ENCODE measurements around the gene GALNT3.

The GALNT3 gene

GRCh38 chr2:165796129-165796528 is 2.1 kb upstream of the GALNT3 start:
- no peak for DNase-seq (ENCODE audit: low read depth in 2 of 2)

GRCh38 chr2:165795011-165795410 is 964 bp upstream of the GALNT3 start:
- no peak for DNase-seq (ENCODE audit: low read depth in 2 of 2)

- peak in 1 of 2 experiments; percentile 41 for DNase-seq (ENCODE audit: low read depth in 2 of 2)
Measured at GRCh38 chr2:165794536-165794928, 485 bp upstream of the GALNT3 start.

GRCh38 chr2:165793161-165793778 is 777 bp downstream of the GALNT3 start:
- DNase-seq (ENCODE audit: low read depth in 2 of 2) = no peak

GRCh38 chr2:165792104-165792454 is 2.0 kb downstream of the GALNT3 start:
- DNase-seq (ENCODE audit: low read depth in 2 of 2) = no peak

GRCh38 chr2:165791421-165792103 is 2.5 kb downstream of the GALNT3 start:
- DNase-seq (ENCODE audit: low read depth in 2 of 2) = no peak

GRCh38 chr2:165790466-165790865 is 3.6 kb downstream of the GALNT3 start:
- DNase-seq (ENCODE audit: low read depth in 2 of 2) = no peak

- DNase-seq (ENCODE audit: low read depth in 2 of 2) = no peak
Measured at GRCh38 chr2:165787334-165787733, 6.7 kb downstream of the GALNT3 start.

GRCh38 chr2:165779706-165780105 is 14.3 kb downstream of the GALNT3 start:
- DNase-seq (ENCODE audit: low read depth in 2 of 2) = no peak

- no peak for DNase-seq (ENCODE audit: low read depth in 2 of 2)
Measured at GRCh38 chr2:165778653-165779451, 15.2 kb downstream of the GALNT3 start.

GRCh38 chr2:165778187-165778556 is 15.9 kb downstream of the GALNT3 start:
- DNase-seq (ENCODE audit: low read depth in 2 of 2) = no peak

GRCh38 chr2:165777522-165778186 is 16.4 kb downstream of the GALNT3 start:
- no peak for DNase-seq (ENCODE audit: low read depth in 2 of 2)

GRCh38 chr2:165776796-165777195 is 17.3 kb downstream of the GALNT3 start:
- DNase-seq (ENCODE audit: low read depth in 2 of 2) = no peak

GRCh38 chr2:165776013-165776412 is 18.0 kb downstream of the GALNT3 start:
- DNase-seq (ENCODE audit: low read depth in 2 of 2) = no peak

- no peak for DNase-seq (ENCODE audit: low read depth in 2 of 2)
Measured at GRCh38 chr2:165773684-165774083, 20.4 kb downstream of the GALNT3 start.

- DNase-seq (ENCODE audit: low read depth in 2 of 2) = no peak
Measured at GRCh38 chr2:165772183-165772582, 21.9 kb downstream of the GALNT3 start.

- no peak for DNase-seq (ENCODE audit: low read depth in 2 of 2)
Measured at GRCh38 chr2:165766326-165766927, 27.6 kb downstream of the GALNT3 start.

- no peak for DNase-seq (ENCODE audit: low read depth in 2 of 2)
Measured at GRCh38 chr2:165762723-165763122, 31.3 kb downstream of the GALNT3 start.

- DNase-seq (ENCODE audit: low read depth in 2 of 2) = no peak
Measured at GRCh38 chr2:165757906-165758675, 36.0 kb downstream of the GALNT3 start.

- DNase-seq (ENCODE audit: low read depth in 2 of 2) = no peak
Measured at GRCh38 chr2:165746501-165746900, 47.5 kb downstream of the GALNT3 start.

- no peak for DNase-seq (ENCODE audit: low read depth in 2 of 2)
Measured at GRCh38 chr2:165745916-165746315, 48.1 kb downstream of the GALNT3 start.
